Activated CD4-positive, alpha-beta T cell treated with anti-CD3 and anti-CD28 coated beads for 24 hours (primary cell): Measurements from ENCODE around the gene RAB31.
"Not testable (repeated sequence)": the region's sequence is repeated elsewhere in the genome, so short reads cannot be mapped to it uniquely, and the experiment has no call there.

Source experiments
- DNase-seq, 2 donors: peaks; one replicate each; pipeline ENCODE4 v3.0.0-alpha.2; 2020; ENCODE audit warnings: low read depth in 2 of 2

The RAB31 gene

DNA sequence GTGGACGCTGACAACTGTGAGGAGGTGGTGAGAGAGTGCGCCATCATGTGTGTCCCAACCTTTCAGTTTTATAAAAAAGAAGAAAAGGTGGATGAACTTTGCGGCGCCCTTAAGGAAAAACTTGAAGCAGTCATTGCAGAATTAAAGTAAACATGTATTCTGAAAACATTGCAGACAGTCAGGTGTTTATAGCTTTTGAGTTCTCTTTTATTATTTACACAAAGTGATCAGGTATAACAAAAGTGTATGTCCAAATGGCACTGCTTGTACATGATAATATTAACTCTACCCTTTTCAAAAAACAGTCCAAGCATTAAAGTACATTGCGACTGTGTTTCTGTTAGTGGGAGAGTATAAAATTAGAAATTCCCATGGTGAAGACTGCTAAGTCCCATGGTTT lies 179.9 kb downstream of the RAB31 start:
- DNase-seq, result no peak

DNA sequence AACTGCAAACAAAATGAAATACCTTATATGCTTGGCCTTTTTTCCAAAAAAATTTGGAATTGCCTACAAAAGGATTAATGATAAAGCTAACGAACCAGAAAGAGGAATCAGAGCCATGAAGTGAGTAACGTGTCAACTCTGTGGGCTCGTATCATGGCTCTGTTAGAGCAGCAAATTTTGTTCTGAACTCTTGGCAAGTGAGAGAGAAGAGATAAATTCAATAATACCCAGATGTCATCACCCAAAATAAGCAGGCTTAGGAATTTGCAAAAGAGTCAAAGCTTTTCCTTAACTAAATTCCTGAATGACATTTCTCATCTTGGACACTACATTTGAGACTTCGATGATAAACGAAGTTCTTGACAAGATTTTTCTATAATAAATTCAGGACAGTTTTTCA lies 182.1 kb downstream of the RAB31 start:
- DNase-seq, result no peak

DNA sequence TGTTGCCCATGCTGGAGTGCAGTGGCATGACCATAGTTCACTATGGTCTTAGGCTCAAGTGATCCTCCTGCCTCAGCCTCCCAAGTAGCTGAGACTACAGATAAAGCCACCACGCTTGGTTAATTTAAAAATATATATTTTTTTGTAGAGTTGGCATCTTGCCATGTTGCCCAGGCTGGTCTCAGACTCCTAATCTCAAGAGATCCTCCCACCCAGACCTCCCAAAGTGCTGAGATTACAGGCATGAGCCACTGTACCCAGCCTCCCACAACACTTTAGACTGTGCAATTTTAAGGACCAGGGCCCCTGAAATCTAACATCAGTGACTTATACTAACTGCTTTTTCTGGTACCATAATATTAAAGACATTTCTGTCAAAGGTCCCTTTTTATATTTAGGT lies 182.9 kb downstream of the RAB31 start:
- DNase-seq, result no peak

DNA sequence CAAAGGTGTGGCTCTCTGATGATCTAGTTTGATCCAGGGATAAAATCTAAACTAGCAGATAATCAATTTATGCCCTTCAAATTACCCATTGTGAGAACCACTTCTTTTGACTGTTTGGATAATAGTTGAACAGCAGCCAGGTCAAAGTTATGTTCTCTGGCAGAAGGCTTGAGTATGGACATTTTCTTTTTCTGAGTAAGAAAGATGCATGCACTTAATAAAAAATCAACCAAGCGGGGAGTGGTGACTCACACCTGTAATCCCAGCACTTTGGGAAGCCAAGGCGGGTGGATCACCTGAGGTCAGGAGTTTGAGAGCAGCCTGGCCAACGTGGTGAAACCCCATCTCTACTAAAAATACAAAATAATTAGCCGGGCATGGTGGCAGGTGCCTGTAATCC lies 183.4 kb downstream of the RAB31 start:
- not testable (repeated sequence) for DNase-seq

DNA sequence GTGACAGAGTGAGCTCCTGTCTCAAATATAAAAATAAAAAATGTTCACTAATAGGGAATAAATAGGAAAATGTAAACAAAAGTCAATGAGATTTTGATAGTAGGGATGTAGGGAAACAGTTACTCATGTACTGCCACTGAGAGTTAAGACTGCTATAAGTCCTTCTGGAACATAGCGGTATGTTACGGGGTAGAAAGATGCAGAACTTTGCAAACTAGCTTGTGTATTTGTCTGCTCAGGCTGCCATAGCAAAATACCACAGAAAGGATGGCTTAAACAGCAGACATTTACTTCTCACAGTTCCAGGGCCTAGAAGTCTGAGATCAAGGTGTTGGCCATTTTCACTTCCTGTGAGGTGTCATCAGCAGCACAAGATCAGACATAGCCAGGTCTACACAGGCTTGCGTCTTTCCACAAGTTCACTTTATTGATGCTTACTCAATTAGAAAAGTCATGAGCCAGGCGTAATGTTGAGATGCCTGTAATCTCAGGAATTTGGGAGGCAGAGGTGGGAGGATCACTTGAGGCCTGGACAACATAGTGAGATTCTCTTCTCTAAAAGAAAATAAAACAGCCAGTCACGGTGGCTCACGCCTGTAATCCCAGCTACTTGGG lies 186.5 kb downstream of the RAB31 start:
- no peak for DNase-seq

DNA sequence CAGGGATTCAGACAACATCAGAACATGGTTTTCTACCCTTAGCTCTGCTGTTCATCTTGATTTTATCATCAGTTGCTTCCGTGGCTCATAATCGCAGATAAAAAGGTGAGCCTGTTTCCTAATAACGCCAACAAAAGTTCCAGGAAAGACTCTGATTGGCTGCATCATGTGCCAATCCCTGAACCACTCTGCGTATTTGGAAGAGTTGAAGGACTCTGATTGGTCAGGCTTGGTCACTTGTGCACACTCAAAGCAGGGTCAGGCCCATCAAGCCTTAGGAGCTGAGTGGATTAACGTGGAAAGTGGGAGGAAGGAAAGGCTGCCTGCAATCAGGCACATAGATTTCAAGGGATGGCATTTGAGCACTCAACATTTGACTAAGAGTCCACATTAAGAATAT lies 189.0 kb downstream of the RAB31 start:
- no peak for DNase-seq

DNA sequence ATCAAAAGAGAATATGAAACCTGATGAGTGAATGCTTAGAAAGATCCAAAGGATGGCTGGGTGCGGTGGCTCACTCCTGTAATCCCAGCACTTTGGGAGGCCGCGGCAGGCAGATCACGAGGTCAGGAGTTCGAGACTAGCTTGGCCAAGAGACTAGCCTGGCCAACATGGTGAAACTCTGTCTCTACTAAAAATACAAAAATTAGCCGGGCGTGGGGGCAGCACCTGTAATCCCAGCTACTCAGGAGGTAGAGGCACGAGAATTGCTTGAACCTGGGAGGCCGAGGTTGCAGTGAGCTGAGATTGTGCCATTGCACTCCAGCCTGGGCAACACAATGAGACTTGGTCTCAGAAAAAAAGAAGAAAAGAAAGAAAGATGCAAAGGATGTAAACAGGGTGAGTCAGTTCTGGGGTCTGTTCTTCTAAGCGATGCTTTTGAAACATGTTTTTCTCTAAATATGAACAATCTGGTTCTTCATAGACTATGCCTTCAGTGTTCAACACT lies 189.7 kb downstream of the RAB31 start:
- DNase-seq, result not testable (repeated sequence)

DNA sequence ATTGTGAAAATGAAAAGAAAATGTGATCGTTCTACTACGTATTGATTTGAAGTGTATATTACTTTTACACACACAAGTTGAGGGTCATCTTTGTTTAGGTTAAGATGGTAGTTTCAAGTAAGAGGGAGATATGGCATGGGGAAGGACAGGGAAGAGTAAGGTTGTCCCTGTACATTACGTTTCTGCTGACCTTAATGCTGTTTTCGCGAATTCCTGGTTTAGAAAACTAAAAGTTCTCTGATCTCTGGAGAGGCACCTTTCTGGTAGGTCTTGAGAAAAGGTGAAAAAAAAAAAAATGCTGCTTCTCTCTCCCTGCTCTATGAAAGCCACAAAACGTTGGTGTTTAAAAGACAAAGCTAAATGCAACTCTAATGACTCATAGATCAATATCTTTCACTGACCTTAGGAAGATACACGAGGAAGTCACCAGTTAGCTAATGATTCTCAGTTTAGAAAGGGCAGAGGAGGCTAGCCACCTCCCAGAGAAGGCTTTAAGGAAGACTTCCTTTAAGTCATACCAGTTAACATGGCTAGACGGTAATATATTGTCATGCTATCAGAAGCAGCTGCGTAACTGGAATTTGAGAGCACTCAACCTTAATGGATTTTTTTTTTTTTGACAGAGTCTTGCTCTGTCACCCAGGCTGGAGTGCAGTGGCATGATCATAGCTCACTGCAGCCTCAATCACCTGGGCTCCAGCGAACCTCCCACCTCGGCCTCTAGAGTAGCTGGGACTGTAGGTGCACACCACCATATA lies 190.9 kb downstream of the RAB31 start:
- no peak for DNase-seq

DNA sequence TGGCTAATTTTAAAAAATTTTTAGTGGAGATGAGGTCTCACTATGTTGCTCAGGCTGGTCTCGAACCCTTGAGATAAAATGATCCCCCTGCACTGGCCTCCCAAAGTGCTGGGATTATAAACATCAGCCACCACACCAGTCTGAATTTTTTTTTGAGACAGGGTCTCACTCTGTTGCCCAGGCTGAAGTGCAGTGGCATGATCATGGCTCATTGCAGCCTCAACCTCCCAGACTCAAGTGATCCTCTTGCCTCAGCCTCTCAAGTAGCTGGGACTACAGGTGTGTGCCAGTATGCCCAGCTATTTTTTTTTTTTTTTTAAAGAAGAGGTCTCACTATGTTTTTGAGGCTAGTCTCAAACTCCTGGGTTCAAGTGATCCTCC lies 191.4 kb downstream of the RAB31 start:
- not testable (repeated sequence) for DNase-seq

DNA sequence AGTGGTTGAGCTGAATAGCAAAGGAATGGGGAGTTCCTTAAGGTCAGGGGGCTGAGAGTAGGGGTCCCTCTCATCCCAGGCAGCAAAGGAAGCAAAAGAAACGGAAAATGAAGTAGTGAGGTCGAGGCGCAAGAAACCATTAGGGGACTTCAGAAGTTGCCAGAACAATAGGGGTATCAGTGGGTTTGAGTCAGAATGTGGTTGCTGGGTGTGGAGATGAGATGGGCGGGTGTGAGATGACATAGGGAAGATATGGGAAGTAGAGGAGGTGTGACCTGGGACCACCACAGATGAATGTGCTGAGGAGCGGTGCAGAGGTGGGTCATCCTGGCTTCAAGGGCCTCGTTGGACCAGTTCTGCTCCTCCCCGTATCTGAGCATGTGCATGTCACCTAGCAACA lies 192.6 kb downstream of the RAB31 start:
- no peak for DNase-seq

DNA sequence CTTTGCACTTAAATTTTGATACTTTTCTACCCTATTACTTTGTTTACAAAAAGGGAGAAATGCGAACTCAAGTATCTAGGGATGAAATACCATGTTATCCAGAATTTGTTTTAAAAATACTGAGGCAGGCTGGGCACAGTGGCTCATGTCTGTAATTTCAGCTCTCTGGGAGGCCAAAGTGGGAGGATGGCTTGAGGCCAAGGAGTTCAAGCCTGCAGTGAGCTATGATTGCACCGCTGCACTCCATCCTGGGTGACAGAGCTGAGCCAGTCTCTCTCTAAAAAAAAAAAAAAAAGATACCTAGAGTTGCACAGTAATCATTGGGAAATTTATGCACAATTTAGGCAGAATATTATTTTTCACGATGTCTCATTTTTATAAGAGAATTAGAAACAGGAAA lies 193.3 kb downstream of the RAB31 start:
- DNase-seq, result no peak

DNA sequence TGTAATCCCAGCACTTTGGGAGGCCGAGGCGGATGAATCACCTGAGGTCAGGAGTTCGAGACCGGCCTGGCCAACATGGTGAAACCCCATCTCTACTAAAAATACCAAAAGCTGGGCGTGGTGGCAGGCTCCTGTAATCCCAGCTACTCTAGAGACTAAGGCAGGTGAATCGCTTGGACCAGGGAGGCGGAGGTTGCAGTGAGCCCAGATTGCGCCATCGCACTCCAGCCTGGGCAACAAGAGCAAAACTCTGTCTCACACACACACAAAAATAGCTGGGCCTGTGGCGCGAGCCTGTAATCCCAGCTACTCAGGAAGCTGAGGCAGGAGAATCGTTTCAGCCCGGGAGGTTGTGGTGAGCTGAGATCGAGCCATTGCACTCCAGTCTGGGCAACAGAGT lies 194.2 kb downstream of the RAB31 start:
- not testable (repeated sequence) for DNase-seq

DNA sequence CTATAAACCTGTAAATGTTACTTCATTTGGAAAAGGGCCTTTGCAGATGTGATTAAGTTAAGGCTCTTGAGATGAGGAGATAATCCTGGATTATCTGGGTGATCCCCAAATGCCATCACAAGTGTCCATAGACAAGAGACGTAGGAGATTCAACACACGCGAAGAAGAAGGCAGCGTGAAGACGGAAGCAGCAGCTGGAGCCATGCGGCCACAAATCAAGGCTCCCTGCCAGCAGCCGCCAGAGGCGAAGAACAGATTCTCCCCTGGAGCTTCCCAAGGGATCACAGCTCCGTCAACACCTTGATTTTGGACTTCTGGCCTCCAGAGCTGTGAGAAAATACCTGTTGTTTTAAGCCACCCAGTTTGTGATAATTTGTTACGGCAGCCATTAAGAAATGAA lies 194.7 kb downstream of the RAB31 start:
- DNase-seq, result no peak

DNA sequence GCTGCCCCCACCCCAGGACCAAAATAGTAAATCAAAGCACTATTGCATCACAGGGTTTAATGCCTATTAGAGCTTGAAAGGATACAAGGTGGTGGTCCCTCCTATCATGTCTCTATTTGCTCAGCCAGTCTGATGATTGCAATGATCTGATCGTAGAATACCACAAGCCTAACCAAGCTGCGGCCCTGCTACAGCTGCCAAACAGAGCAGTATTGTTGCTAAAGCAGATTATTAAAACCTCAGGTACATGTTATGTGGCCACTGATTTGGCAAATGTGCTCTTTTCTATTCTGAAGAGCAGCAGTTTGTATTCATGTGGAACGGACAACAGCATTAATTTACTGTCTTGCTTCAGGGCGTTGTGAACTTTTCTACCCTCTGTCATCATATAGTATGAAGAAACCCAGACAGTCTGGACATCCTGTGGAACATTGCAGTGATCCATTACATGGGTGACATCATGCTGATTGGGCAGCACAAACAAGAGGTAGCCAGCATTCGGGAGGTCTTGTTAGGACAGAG lies 197.4 kb downstream of the RAB31 start:
- no peak for DNase-seq

DNA sequence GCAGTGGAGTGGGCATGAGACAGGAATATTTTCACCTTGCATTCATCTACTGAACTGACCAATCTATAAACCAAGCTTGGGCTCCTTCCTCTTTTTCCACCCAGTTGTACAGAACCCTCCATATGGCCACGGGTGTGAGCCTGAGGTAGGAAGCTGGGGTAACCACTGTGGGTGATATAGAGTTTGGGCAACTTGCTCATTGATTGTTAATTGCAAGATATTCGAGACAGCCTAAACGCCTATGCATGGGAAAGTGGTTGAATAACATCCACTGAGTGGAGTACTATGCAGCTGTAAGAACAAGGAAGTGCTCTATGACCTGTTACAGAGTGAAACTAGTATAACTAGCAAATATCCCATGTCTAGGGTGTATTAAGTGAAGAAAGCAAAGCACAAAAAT lies 198.4 kb downstream of the RAB31 start:
- no peak for DNase-seq

DNA sequence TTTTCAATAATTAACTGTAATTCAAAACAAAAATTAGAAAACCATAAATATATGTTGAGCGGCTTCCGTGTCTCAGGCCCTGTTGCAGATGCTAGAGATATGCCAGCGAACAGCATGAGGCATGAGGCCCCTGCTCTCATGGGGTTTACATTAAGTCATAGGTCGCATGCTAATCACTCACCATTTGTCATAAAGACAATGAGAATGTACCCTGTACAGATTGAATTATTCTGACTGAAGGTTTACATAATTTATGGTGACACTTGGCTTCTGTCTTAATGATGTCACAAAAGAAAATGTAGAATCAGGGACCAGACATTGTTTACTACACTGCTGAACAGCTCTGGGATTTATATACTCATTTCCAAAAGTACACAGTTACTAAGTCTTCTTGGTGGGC lies 199.8 kb downstream of the RAB31 start:
- DNase-seq, result no peak

DNA sequence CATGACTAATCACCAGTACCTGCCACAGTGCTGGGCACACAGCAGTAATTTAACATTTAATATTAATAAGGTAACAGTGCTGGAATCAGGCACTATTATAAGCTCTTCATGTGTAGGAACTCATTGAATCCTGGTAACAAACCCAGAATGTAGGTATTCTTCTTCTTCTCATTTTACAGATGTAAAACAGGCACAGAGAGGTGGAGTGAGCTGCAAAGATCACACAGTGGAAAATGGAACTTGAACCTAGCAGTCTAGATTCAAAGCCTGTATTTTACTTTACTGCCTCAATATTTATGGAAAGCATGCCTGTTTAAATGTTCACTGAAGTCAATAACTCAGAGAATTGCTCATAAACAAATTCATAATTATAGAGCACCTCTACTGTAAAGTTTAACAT lies 202.0 kb downstream of the RAB31 start:
- no peak for DNase-seq

DNA sequence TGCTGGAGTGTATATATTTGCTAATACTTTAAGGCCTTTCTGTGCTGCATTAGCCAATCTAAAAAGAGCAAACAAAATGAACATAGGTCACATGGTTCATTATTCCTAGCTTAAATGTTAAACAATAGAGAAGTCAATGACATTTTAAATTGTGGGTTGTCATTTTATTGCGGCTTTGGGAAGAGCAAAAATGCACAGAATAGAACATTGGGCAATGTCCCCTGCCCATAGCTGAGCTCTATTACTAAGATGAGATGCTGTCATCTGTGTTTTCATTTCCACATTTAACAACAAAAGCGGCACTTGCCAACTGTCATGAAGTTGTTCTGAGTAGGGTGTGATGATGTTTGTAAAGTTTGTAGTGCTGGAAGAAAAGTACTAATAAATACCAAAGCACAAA lies 202.6 kb downstream of the RAB31 start:
- no peak for DNase-seq

DNA sequence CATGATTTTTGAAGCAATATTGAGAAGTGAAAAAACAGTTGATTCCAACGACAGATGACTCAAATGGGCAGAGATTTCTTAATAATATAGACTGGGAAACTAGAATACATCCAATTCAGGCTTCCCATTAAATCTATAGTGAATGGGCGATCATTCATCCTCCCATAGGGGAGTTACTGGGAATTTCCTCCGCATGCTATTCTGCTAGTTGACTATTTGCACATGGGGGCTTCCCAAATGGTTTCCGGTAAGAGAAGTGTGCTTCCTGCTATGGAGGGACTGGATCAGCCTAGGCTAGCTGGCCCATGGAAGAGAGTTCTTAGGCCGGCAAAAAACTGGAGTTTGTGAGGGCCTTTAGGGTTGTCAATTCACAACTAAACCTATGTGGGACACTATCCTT lies 203.1 kb downstream of the RAB31 start:
- no peak for DNase-seq
